Measurements from ENCODE around the gene INTS6L.
A peak's percentile ranks its signal among the peaks of the same experiment; 100 is the strongest.

INTS6L gene

GRCh38 chrX:135625995-135626394 lies 105.5 kb downstream of the INTS6L start:
- DNase-seq, result peak in 1 of 3 donors; percentile 1

DNA sequence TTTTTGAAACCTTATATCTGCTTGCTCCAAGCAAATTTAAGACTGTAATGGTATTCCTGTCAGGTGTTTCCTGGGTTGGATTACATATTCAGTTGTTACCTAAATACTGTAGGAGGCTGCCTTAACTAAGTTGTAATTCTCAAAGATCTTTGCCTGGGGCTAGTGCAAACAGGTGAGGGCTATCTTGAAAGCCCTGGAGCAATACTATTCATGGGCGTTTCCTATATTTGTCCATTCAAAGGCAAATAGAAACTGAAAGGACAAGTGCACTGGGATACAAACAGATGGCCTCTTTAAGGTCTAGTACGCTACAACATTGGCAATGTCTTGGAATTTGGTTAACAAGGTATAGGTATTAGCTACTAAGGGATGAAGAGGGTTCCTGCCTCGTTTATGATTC lies 108.9 kb downstream of the INTS6L start:
- DNase-seq, result no peak

Data from suppressor macrophage treated with lipopolysaccharide for 1 hour (primary cell).